ENCODE results near the gene PEDS1. TPM values are rescaled to one million over a fixed set of nuclear protein-coding genes. Genes with fewer than 3 reads are reported as not detected.

PEDS1 gene
- total and polyA plus RNA-seq, 10 of the 15 experiments (the other 5 are each of a cell fraction or from before 2014, with no cell fraction given), result 1.7 to 25.6 (median 16.8) TPM

- TF ChIP-seq ZNF687 (IDR thresholded peaks at IDR 0.05) (peak; percentile 59; the same call in 1 of the 2 replicates), POU2F2 (IDR thresholded peaks at IDR 0.05; ENCODE audit: borderline replicate concordance, low read depth, low read length) (peak; percentile 22; the same call in 1 of the 3 replicates), ELK1 (IDR thresholded peaks at IDR 0.05; ENCODE audit: low read depth, low read length) (peak; percentile 28; the same call in 1 of the 2 replicates), POLR2AphosphoS5 (IDR thresholded peaks at IDR 0.05; ENCODE audit: low read length) (peak; percentile 66), ASH2L (IDR thresholded peaks at IDR 0.05; ENCODE audit: borderline replicate concordance, low read depth) (no peak), EP300 (IDR thresholded peaks at IDR 0.05; ENCODE audit: borderline replicate concordance in 1 of 2, control insufficient read depth in 1 of 2, low read depth in 2 of 2, low read length in 2 of 2) (no peak), SMC3 (IDR thresholded peaks at IDR 0.05; ENCODE audit: borderline replicate concordance, low read length) (no peak), GABPA (IDR thresholded peaks at IDR 0.05; ENCODE audit: low read depth) (peak; percentile 91), CREM (IDR thresholded peaks at IDR 0.05; ENCODE audit: low read depth) (peak; percentile 93), EZH2 (IDR thresholded peaks at IDR 0.05; ENCODE audit: borderline replicate concordance, control insufficient read depth, low read depth, low read length) (no peak), NR2C1 (IDR thresholded peaks at IDR 0.05) (peak; percentile 73), NRF1 (conservative IDR thresholded peaks at IDR 0.05; ENCODE audit: low read depth, low read length) (peak; percentile 65), USF1 (IDR thresholded peaks at IDR 0.05; ENCODE audit: borderline replicate concordance, extremely low read length, insufficient read depth, low read depth, low read length) (no peak), SMARCA5 (IDR thresholded peaks at IDR 0.05) (0 out of 2 replicates have a peak, but pooled peaks have one; percentile 12), SREBF2 (IDR thresholded peaks at IDR 0.05; ENCODE audit: low read length) (no peak), ZBTB33 (IDR thresholded peaks at IDR 0.05) (no peak), CTCF (IDR thresholded peaks at IDR 0.05 in 2 of 3, conservative IDR thresholded peaks at IDR 0.05 in 1 of 3; ENCODE audit: control insufficient read depth in 2 of 3, extremely low read depth in 1 of 3, insufficient read depth in 1 of 3, low read depth in 3 of 3, low read length in 3 of 3) (no peak), RAD21 (IDR thresholded peaks at IDR 0.05; ENCODE audit: insufficient read depth, low read depth, low read length) (no peak)
These were observed 37.7 kb downstream of the PEDS1 start (continued) for GRCh38 chr20:50115591-50116367.

Data from GM12878 (cell line).